ENCODE measurements around the gene ADGRV1. TPM values are rescaled to one million over a fixed set of nuclear protein-coding genes. Genes with fewer than 3 reads are reported as not detected.

Gene ADGRV1
- total and polyA plus RNA-seq, 9 of the 15 experiments (the other 6 are each of a cell fraction or from before 2014, with no cell fraction given) = 21.7 to 156 (median 58.2) TPM

- TF ChIP-seq FOXM1 (IDR thresholded peaks at IDR 0.05; ENCODE audit: low read depth) (no peak), FOXM1 (CRISPR knock-in tag; IDR thresholded peaks at IDR 0.05; ENCODE audit: low read depth) (no peak)
Observed at GRCh38 chr5:91042936-91043255, 484.3 kb downstream of the ADGRV1 start (continued).

DNA sequence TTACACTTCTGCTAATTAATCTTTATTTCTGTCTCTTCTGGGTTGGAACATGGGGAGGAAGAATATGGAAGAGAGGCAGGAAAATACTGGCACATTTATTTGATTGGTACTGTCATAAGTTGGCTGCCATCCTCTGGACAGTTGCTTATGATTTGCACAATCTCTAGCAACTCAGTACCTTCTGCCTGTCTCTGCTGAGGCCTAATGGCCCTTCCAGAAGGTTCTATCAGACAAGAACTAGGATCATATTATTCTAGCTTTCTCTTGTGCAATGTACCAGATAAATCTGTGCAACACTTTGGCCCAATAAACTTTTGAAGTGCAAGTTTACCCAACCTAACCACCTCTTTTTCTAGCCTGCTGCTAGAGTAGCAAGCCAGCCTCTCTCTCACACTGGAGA, 489.5 kb downstream of the ADGRV1 start:
- Histone ChIP-seq H3K79me2 (ENCODE audit: control insufficient read depth, insufficient read depth, low read length) (no peaks in the 10 kb centered on the region), H3K4me2 (ENCODE audit: insufficient read depth, low read length) (no peak overlapping the region), H3K36me3 (ENCODE audit: control insufficient read depth, insufficient read depth, low read length) (no peaks in the 10 kb centered on the region), H2AFZ (ENCODE audit: low read depth, low read length) (no peak overlapping the region), H3K9me1 (ENCODE audit: control insufficient read depth, insufficient read depth, low read length) (no peaks in the 10 kb centered on the region), H3K9me3 (replicated peaks; ENCODE audit: control insufficient read depth, insufficient read depth, low read depth, low read length) (no peaks in the 10 kb centered on the region), H4K20me1 (replicated peaks; ENCODE audit: control insufficient read depth, insufficient read depth, low read length) (no peaks in the 10 kb centered on the region), H3K9ac (ENCODE audit: insufficient read depth in 1 of 2, low read depth in 2 of 2, low read length in 2 of 2) (no peak overlapping the region), H3K4me1 (replicated peaks in 1 of 2; ENCODE audit: control insufficient read depth in 2 of 2, insufficient read depth in 2 of 2, low read length in 2 of 2) (no peaks in the 10 kb centered on the region), H3K27me3 (ENCODE audit: control insufficient read depth in 2 of 2, insufficient read depth in 2 of 2, low read length in 2 of 2) (no peaks in the 10 kb centered on the region), H3K27ac (ENCODE audit: extremely low read depth, low read depth, low read length) (no peak overlapping the region), H3K4me3 (no peak overlapping the region)
- intact Hi-C loops (cut with micrococcal nuclease) (no loop called here), in situ Hi-C loops (cut with MboI) (no loop called here)
- POLR2A ChIA-PET = interaction anchor here (0.8 to 1.6 kb wide), 2 partner anchors 10 to 11 kb away, joined by 4 read pairs; no protein-coding TSS in a partner anchor
- DNase-seq (ENCODE audit: extremely low read depth in 1 of 4, low spot score in 3 of 4) (no peak), ATAC-seq (no peak), FAIRE-seq (no peak)
- CTCF ChIA-PET (ENCODE audit: low intra/inter-chr PET ratio) = no interaction called here
- TF ChIP-seq HMGXB4 (CRISPR knock-in tag; IDR thresholded peaks at IDR 0.05) (no peak), NUFIP1 (IDR thresholded peaks at IDR 0.05; ENCODE audit: partially characterized antibody) (no peak), POLR2B (IDR thresholded peaks at IDR 0.05; ENCODE audit: low read depth, partially characterized antibody) (no peak), ZNF175 (CRISPR knock-in tag; IDR thresholded peaks at IDR 0.05; ENCODE audit: low read depth) (no peak), FOS (IDR thresholded peaks at IDR 0.05; ENCODE audit: extremely low read depth, insufficient read length) (no peak)
- no TSS peak for BruUV-seq (replicated peaks)

Measured in K562 (cell line).